Measurements from ENCODE around the gene B9D1. TPM values are rescaled to one million over a fixed set of nuclear protein-coding genes. Genes with fewer than 3 reads are reported as not detected.

Gene B9D1
- total and polyA plus RNA-seq, 2 of the 13 experiments (the other 11 are each of a cell fraction or from before 2014, with no cell fraction given): 27.7 to 31.1 TPM

DNA sequence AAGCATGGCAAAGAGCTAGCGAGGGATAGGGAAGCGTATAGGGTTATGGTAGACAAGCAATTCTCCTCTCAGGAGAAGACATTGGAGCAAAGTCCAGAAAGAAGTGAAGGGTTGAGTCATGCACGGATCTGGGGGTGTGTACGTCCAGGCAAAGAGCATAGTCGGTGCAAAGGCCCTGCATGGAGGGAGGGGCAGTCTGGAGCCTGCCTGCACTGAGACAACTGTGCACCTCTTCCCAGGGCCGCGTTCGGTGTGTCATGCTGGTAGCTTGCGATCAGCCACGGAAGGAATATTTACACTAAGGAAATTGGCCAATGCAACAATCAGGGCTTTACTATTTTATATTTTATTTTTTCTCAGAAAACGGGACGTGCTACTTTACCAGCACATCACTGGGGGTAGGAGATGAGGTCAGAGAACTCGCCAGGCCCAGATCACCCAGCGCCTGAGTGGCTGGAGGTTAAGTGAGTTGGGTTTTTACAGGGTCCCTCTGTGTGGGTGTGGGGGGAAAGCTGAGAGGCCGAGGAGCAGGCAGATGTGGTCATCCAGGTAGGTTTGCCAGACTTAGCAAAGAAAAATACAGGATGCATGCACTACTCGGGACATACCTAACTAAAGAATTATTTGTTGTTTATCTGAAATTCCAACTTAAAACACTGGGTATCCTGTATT is 6.7 kb upstream of the B9D1 start (continued):
- TF ChIP-seq NFKB2 (CRISPR knock-in tag; IDR thresholded peaks at IDR 0.05; ENCODE audit: borderline replicate concordance) (no peak), ZNF101 (CRISPR knock-in tag; IDR thresholded peaks at IDR 0.05; ENCODE audit: borderline replicate concordance, low read depth) (no peak), HNF4G (IDR thresholded peaks at IDR 0.05; ENCODE audit: borderline replicate concordance, low read depth, low read length) (peak; percentile 82), HNF4G (CRISPR knock-in tag; IDR thresholded peaks at IDR 0.05; ENCODE audit: borderline replicate concordance, low read depth) (peak; percentile 44; the same call in 1 of the 2 replicates), SPEN (CRISPR knock-in tag; IDR thresholded peaks at IDR 0.05; ENCODE audit: low read depth) (0 out of 2 replicates have a peak, but pooled peaks have one; percentile 24), HOXA3 (CRISPR knock-in tag; IDR thresholded peaks at IDR 0.05) (peak; percentile 54; the same call in 1 of the 2 replicates), SALL1 (CRISPR knock-in tag; IDR thresholded peaks at IDR 0.05) (peak; percentile 39), MXI1 (IDR thresholded peaks at IDR 0.05; ENCODE audit: borderline replicate concordance, low read depth, low read length) (no peak), KDM1A (CRISPR knock-in tag; IDR thresholded peaks at IDR 0.05) (peak; percentile 72), ESRRA (CRISPR knock-in tag; IDR thresholded peaks at IDR 0.05; ENCODE audit: low read depth) (no peak), RCOR2 (CRISPR knock-in tag; IDR thresholded peaks at IDR 0.05) (peak; percentile 59; the same call in 1 of the 2 replicates), SIN3A (IDR thresholded peaks at IDR 0.05; ENCODE audit: borderline replicate concordance, low read depth, low read length) (no peak), ZNF768 (CRISPR knock-in tag; IDR thresholded peaks at IDR 0.05) (0 out of 2 replicates have a peak, but pooled peaks have one; percentile 28), ZNF124 (CRISPR knock-in tag; IDR thresholded peaks at IDR 0.05) (peak; percentile 36; the same call in 1 of the 2 replicates), ZSCAN25 (CRISPR knock-in tag; IDR thresholded peaks at IDR 0.05) (peak; percentile 76), ZBTB1 (CRISPR knock-in tag; IDR thresholded peaks at IDR 0.05; ENCODE audit: borderline replicate concordance) (no peak)
- TF ChIP-seq, protein P1, sequence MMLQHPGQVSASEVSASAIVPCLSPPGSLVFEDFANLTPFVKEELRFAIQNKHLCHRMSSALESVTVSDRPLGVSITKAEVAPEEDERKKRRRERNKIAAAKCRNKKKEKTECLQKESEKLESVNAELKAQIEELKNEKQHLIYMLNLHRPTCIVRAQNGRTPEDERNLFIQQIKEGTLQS (CRISPR knock-in tag; IDR thresholded peaks at IDR 0.05): peak; percentile 79
- TF ChIP-seq, protein P2, sequence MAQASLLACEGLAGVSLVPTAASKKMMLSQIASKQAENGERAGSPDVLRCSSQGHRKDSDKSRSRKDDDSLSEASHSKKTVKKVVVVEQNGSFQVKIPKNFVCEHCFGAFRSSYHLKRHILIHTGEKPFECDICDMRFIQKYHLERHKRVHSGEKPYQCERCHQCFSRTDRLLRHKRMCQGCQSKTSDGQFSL (CRISPR knock-in tag; IDR thresholded peaks at IDR 0.05): 0 out of 2 replicates have a peak, but pooled peaks have one; percentile 40
- TF ChIP-seq, protein P3, sequence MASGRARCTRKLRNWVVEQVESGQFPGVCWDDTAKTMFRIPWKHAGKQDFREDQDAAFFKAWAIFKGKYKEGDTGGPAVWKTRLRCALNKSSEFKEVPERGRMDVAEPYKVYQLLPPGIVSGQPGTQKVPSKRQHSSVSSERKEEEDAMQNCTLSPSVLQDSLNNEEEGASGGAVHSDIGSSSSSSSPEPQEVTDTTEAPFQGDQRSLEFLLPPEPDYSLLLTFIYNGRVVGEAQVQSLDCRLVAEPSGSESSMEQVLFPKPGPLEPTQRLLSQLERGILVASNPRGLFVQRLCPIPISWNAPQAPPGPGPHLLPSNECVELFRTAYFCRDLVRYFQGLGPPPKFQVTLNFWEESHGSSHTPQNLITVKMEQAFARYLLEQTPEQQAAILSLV (CRISPR knock-in tag; IDR thresholded peaks at IDR 0.05; ENCODE audit: borderline replicate concordance): no peak
- TF ChIP-seq, protein P4, sequence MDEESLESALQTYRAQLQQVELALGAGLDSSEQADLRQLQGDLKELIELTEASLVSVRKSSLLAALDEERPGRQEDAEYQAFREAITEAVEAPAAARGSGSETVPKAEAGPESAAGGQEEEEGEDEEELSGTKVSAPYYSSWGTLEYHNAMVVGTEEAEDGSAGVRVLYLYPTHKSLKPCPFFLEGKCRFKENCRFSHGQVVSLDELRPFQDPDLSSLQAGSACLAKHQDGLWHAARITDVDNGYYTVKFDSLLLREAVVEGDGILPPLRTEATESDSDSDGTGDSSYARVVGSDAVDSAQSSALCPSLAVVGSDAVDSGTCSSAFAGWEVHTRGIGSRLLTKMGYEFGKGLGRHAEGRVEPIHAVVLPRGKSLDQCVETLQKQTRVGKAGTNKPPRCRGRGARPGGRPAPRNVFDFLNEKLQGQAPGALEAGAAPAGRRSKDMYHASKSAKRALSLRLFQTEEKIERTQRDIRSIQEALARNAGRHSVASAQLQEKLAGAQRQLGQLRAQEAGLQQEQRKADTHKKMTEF (CRISPR knock-in tag; IDR thresholded peaks at IDR 0.05): 0 out of 2 replicates have a peak, but pooled peaks have one; percentile 19
- TF ChIP-seq, protein P5, sequence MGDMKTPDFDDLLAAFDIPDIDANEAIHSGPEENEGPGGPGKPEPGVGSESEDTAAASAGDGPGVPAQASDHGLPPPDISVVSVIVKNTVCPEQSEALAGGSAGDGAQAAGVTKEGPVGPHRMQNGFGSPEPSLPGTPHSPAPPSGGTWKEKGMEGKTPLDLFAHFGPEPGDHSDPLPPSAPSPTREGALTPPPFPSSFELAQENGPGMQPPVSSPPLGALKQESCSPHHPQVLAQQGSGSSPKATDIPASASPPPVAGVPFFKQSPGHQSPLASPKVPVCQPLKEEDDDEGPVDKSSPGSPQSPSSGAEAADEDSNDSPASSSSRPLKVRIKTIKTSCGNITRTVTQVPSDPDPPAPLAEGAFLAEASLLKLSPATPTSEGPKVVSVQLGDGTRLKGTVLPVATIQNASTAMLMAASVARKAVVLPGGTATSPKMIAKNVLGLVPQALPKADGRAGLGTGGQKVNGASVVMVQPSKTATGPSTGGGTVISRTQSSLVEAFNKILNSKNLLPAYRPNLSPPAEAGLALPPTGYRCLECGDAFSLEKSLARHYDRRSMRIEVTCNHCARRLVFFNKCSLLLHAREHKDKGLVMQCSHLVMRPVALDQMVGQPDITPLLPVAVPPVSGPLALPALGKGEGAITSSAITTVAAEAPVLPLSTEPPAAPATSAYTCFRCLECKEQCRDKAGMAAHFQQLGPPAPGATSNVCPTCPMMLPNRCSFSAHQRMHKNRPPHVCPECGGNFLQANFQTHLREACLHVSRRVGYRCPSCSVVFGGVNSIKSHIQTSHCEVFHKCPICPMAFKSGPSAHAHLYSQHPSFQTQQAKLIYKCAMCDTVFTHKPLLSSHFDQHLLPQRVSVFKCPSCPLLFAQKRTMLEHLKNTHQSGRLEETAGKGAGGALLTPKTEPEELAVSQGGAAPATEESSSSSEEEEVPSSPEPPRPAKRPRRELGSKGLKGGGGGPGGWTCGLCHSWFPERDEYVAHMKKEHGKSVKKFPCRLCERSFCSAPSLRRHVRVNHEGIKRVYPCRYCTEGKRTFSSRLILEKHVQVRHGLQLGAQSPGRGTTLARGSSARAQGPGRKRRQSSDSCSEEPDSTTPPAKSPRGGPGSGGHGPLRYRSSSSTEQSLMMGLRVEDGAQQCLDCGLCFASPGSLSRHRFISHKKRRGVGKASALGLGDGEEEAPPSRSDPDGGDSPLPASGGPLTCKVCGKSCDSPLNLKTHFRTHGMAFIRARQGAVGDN (CRISPR knock-in tag; IDR thresholded peaks at IDR 0.05): 0 out of 2 replicates have a peak, but pooled peaks have one; percentile 19
